ENCODE data around the gene C5orf63.

The C5orf63 gene

DNA sequence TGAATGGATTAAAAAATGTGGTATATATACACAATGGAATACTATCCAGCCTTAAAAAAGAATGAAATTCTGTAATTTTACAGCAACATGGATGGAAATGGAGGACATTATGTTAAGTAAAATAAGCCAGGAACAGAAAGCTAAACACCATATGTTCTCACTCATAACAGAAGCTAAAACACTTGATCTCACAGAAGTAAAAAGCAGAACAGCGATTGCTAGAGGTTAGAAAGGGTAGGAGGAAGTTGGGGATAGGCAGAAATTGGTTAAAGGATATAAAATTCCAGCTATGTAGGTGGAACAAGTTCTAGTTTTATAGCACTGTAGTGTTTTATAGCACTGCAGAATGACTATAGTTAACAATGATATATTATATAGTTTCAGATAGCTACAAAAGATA is 58.7 kb downstream of the C5orf63 start:
- H3K4me3 ChIP-seq (replicated peaks; ENCODE audit: insufficient read depth, low read length): no peak overlapping the region
- DNase-seq (ENCODE audit: low read depth in 1 of 2, low spot score in 1 of 2): no peak
- no peaks in the 10 kb centered on the region for H3K27me3 ChIP-seq (ENCODE audit: insufficient read depth, poor library complexity, severe bottlenecking)
- TF ChIP-seq, protein P1, sequence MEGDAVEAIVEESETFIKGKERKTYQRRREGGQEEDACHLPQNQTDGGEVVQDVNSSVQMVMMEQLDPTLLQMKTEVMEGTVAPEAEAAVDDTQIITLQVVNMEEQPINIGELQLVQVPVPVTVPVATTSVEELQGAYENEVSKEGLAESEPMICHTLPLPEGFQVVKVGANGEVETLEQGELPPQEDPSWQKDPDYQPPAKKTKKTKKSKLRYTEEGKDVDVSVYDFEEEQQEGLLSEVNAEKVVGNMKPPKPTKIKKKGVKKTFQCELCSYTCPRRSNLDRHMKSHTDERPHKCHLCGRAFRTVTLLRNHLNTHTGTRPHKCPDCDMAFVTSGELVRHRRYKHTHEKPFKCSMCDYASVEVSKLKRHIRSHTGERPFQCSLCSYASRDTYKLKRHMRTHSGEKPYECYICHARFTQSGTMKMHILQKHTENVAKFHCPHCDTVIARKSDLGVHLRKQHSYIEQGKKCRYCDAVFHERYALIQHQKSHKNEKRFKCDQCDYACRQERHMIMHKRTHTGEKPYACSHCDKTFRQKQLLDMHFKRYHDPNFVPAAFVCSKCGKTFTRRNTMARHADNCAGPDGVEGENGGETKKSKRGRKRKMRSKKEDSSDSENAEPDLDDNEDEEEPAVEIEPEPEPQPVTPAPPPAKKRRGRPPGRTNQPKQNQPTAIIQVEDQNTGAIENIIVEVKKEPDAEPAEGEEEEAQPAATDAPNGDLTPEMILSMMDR (IDR thresholded peaks at IDR 0.05; ENCODE audit: insufficient read depth, low read length): no peak
- TF ChIP-seq SPI1 (IDR thresholded peaks at IDR 0.05; ENCODE audit: borderline replicate concordance, low read depth): peak; percentile 75; the same call in 1 of the 2 replicates
- H3K27ac ChIP-seq (replicated peaks): no peak overlapping the region

DNA sequence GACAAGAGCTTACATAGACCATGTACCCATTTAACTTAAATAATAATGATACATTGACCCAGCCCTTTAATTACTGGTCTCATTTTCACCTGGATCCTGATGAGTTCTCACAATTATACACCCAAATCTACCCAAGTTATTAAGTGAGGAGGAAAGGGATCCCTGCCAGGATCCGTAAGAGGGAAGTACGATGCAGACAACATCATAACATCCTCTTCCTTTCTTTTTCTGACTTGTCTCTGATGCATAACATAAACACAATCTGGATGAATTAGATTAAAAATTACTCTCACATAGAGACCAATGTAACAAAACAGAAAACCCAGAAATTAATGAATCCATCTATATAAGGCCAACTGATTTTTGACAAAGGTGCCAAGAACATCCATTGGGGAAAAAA is 59.9 kb downstream of the C5orf63 start:
- H3K27ac ChIP-seq (replicated peaks): no peak overlapping the region
- no peak for TF ChIP-seq SPI1 (IDR thresholded peaks at IDR 0.05; ENCODE audit: borderline replicate concordance, low read depth)
- no peak for TF ChIP-seq POLR2AphosphoS5 (IDR thresholded peaks at IDR 0.05; ENCODE audit: low read depth)
- TF ChIP-seq, protein P1 (IDR thresholded peaks at IDR 0.05; ENCODE audit: insufficient read depth, low read length): no peak
- no peak for TF ChIP-seq GABPA (IDR thresholded peaks at IDR 0.05; ENCODE audit: low read depth)
- TF ChIP-seq, protein P2, sequence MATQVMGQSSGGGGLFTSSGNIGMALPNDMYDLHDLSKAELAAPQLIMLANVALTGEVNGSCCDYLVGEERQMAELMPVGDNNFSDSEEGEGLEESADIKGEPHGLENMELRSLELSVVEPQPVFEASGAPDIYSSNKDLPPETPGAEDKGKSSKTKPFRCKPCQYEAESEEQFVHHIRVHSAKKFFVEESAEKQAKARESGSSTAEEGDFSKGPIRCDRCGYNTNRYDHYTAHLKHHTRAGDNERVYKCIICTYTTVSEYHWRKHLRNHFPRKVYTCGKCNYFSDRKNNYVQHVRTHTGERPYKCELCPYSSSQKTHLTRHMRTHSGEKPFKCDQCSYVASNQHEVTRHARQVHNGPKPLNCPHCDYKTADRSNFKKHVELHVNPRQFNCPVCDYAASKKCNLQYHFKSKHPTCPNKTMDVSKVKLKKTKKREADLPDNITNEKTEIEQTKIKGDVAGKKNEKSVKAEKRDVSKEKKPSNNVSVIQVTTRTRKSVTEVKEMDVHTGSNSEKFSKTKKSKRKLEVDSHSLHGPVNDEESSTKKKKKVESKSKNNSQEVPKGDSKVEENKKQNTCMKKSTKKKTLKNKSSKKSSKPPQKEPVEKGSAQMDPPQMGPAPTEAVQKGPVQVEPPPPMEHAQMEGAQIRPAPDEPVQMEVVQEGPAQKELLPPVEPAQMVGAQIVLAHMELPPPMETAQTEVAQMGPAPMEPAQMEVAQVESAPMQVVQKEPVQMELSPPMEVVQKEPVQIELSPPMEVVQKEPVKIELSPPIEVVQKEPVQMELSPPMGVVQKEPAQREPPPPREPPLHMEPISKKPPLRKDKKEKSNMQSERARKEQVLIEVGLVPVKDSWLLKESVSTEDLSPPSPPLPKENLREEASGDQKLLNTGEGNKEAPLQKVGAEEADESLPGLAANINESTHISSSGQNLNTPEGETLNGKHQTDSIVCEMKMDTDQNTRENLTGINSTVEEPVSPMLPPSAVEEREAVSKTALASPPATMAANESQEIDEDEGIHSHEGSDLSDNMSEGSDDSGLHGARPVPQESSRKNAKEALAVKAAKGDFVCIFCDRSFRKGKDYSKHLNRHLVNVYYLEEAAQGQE (IDR thresholded peaks at IDR 0.05; ENCODE audit: insufficient replicate concordance, low read depth): no peak

DNA sequence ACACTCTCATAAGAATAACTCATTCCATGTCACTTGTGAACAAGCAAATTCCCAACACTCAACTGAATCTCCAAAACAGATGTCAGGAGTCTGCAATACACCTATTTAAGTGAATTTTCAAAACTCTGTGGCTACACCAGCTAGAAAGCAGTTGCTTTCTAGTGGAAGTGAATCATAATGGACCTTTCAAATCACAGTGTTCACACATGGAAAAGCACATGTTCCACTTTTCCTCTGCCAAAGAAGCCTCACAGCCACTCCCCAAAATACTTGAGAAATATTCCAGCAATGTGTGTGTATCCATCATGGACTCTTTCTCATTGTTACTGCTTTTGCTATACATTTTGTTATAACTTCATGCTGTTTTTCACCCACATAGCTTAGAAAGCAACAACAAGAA is 60.4 kb downstream of the C5orf63 start:
- H3K27me3 ChIP-seq (ENCODE audit: insufficient read depth, poor library complexity, severe bottlenecking): no peaks in the 10 kb centered on the region
- no peak overlapping the region for H3K4me3 ChIP-seq (replicated peaks; ENCODE audit: insufficient read depth, low read length)
- no peak for DNase-seq (ENCODE audit: low read depth in 1 of 2, low spot score in 1 of 2)
- no peak for TF ChIP-seq SPI1 (IDR thresholded peaks at IDR 0.05; ENCODE audit: borderline replicate concordance, low read depth)
- no peak for TF ChIP-seq POLR2AphosphoS5 (IDR thresholded peaks at IDR 0.05; ENCODE audit: low read depth)
- TF ChIP-seq, protein P2 (IDR thresholded peaks at IDR 0.05; ENCODE audit: insufficient replicate concordance, low read depth): no peak
- TF ChIP-seq, protein P1 (IDR thresholded peaks at IDR 0.05; ENCODE audit: insufficient read depth, low read length): no peak
- no peak for TF ChIP-seq GABPA (IDR thresholded peaks at IDR 0.05; ENCODE audit: low read depth)
- H3K27ac ChIP-seq (replicated peaks): no peak overlapping the region

More for the DNA sequence above, 59.9 kb downstream of the C5orf63 start:
- H3K27me3 ChIP-seq (ENCODE audit: insufficient read depth, poor library complexity, severe bottlenecking): no peaks in the 10 kb centered on the region
- DNase-seq (ENCODE audit: low read depth in 1 of 2, low spot score in 1 of 2): no peak
- H3K4me3 ChIP-seq (replicated peaks; ENCODE audit: insufficient read depth, low read length): no peak overlapping the region

DNA sequence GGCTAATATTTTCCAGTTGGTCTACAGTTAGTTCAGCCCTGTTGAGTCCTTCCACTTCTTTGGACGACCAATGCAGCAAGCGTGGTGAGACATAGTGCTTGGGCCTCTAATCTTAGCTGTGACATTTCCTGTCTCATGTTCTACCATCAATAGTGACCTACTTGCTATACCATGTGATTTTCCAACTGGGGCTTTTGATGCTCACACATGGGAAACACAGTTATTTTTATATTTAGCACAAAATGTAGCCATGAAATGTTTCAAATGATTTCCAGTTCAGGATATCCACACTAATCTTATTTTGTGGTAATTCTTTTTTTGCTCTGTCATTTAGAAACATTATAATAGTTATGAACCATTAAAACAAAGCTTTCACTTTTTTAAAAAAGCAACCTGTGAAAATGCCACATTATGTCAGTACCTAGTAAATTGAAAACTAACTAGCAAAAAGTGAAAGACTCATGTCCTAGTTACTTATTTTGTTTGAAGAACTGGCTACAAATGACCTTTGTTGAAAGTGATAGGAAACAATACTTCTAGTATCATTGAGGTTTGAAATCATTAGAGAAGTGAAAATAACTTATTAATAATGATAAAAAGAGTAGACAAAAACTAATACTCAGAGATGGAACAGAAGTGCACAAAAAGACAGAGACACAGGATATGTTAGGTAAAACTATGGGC is 61.2 kb downstream of the C5orf63 start:
- TF ChIP-seq, protein P1 (IDR thresholded peaks at IDR 0.05; ENCODE audit: insufficient read depth, low read length): no peak
- Histone ChIP-seq H3K27ac (replicated peaks) (no peak overlapping the region), H3K4me3 (replicated peaks; ENCODE audit: insufficient read depth, low read length) (no peak overlapping the region), H3K27me3 (ENCODE audit: insufficient read depth, poor library complexity, severe bottlenecking) (no peaks in the 10 kb centered on the region)
- no peak for DNase-seq (ENCODE audit: low read depth in 1 of 2, low spot score in 1 of 2)

All from HL-60 (cell line).